ENCODE data around the gene ERICH2.

ERICH2 gene

DNA sequence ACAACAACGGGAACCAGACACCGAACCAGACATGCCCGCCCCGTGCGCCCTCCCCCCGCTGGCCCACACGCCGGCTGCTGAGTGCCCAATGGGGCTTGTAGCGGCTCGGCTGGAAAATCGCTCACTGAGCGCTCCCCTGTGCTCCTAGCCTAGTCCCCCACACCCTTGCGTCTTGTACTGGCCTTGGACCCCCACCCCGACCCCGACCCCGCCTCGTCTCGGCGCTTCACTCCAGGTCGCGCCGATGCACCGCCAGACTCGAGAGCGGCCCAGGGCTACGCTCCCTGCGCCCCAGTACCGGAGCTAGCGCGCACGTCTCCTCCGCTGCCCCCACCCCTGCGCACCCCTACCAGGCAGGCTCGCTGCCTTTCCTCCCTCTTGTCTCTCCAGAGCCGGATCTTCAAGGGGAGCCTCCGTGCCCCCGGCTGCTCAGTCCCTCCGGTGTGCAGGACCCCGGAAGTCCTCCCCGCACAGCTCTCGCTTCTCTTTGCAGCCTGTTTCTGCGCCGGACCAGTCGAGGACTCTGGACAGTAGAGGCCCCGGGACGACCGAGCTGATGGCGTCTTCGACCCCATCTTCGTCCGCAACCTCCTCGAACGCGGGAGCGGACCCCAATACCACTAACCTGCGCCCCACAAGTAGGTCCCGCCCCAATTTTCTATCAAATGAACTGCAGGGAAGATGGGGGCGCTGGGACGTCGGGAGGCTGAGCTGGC is 48.0 kb downstream of the ERICH2 start:
- DNase-seq, result no peak

DNA sequence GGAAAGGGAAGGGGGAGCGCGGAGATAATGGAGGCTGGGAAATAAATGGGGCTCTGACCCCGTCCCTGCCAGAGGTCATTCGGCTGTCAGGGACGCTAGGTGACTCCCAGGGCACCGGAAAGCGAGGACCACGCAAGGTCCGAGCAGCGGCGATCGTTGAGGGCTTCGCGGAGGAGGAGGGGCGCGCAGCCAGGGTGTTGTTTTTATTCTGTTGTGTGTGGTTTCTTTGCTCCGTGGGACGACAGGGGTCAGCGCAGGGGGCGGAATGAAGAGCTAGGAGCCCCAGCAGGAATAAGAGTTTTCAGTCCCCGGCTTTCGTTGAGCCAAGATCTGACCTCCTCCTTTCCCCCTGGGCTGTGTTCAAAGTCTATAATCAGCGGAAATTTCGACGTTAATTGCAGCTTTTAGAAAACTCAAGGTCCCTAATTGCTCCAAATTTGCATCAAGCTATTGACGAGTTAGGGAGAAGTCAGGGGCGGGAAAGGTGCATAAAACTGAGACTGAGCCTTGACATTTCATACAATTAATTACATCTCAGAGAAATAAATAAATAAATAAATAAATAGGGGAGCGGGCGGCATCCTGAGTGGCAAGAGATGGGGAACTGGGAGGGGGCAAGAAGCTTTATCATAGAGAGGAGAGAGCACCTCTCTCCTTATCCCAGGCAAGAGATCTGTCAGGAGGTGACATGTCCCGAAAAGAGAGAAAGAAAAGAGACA is 48.7 kb downstream of the ERICH2 start:
- DNase-seq, result no peak

- no peak for DNase-seq
Observed at GRCh38 chr2:170819680-170820664, 49.8 kb downstream of the ERICH2 start.

DNA sequence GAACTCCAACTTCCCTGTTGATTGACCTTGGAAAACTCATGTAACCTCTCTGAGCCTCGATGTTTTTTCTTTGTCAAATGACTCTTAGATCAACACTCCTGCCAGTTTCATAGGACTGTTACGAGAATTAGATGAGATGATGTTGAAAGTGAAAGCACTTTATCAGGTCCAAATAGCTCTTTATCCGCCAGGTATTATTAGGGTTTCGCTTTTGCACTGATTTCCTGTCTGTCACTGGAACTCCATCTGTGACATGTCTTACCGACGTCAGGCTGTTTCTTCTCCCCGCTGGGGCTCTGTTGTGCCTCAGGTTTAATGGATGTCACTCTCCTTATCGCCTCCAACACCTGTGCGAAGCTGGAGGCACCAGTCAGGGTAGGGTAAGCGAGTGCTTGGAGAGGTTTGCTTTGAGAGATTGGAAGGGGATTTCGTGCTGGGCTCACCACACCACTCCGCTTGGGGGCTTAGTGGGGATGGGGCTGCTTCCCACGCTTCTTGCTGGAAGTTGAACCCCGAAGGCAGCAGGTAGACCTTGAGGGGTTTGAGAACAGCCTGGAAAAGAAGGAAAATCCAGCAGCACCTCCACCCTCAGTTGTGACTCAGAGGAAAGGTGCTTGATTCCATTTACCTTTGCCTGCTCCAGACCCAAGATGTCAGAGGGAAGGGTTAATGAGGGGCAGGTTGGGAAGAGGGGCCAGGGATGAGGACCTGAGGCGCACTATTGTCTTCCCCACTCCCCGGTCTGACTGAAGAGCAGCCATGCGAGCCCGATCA is 50.8 kb downstream of the ERICH2 start:
- no peak for DNase-seq

GRCh38 chr2:170821531-170822289 is 51.5 kb downstream of the ERICH2 start:
- DNase-seq, result no peak

DNA sequence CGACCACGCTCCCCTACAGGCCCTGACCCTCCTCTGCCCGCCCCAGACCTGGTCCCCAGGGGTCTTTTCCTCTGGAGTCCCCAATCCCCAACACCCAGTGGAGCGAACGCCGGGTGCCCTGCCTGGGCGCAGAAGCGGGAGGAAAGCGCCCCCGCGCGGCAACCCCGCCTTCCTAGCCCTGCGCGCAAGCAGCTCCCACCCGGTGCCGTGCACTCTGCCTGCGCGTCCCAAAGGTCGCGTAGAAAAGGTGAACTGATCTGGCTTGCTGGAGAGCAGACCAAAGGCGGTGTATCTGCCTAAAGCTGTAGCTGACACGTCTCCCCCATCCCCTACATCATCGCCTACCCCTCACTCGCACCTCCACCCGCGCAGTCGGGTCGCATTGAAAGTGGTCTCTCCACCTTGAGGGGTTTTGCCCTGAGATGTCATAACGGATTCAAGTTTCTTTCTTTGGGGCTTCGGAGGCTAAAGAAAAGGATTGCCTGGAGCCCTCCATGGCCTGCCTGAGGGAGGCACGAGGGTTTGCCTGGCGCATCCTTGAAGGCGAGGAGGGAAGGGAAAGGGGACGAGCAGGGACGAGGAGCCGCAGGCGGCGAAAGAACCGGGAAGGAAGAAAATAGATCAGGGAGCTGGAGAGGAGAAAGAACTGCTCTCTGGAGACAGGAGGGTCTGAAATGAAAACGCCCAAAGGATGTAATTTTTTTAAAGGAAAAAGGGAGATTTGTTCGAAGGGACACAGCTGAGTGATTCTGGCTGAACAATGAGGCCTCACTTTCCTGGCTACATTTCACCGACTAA is 52.3 kb downstream of the ERICH2 start:
- DNase-seq, result no peak

DNA sequence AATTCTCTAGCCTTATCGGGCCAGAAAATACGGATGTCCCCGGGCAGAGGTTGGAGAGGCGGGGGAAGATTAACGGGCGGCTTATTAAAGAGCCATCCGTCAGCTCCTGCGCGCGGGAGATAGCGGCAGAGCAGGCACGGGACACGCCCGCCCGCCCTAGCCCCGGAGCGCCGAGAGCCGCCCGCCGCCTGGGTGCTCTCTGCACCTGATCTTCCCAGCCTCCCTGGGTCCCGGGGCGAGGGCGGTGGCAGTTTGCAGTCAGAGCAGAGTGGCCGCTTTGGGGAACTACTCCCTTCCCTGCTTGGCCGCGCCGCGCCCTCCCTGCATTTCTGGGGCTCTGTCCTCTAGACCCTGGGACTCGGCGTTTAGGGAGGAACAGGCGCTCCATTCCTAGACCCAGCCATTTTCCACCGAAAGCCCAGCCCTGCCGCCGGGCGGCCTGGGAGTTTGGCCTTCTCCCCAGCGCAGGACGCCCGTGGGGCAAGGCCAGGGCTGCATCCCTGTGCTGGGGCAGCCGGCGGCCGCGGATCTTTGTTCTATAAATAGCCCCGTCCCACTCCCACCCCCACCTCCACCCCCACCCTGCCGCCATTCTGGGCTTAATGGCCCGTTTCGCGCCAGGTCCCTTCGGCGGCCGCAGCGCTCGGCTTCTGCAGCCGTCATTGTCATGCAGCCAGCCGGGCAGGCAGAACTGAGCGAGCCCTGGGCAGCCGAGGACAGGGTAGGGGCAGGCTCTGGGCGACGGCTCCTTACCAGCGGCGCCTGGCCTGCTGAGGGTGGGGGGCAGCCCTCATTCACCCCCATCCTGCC is 53.1 kb downstream of the ERICH2 start:
- no peak for DNase-seq

- DNase-seq, result no peak
Observed at GRCh38 chr2:170823898-170824215, 53.7 kb downstream of the ERICH2 start.

DNA sequence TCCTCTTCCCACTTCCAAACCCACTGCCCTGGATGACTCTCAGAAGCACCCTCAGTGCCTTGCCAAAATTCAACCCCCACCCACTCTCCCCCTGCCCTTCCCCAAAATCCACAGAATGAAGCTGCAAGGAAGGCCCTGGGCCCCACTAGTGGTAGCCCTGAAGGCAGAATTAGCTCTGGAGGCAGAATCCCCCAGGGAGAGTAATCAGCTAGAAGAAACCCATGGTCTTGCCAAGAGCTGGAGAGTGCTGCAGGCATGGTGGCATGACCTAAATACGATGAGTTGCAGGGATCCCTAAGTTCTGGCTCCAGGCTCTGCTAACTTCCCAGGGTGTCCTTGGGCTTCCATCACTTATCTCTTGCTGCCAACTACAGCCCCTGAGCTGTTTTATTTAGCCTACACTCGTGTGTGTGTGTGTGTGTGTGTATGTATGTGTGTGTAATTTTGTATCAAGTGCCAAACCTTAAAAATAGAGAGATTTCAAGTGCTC is 54.4 kb downstream of the ERICH2 start:
- no peak for DNase-seq

DNA sequence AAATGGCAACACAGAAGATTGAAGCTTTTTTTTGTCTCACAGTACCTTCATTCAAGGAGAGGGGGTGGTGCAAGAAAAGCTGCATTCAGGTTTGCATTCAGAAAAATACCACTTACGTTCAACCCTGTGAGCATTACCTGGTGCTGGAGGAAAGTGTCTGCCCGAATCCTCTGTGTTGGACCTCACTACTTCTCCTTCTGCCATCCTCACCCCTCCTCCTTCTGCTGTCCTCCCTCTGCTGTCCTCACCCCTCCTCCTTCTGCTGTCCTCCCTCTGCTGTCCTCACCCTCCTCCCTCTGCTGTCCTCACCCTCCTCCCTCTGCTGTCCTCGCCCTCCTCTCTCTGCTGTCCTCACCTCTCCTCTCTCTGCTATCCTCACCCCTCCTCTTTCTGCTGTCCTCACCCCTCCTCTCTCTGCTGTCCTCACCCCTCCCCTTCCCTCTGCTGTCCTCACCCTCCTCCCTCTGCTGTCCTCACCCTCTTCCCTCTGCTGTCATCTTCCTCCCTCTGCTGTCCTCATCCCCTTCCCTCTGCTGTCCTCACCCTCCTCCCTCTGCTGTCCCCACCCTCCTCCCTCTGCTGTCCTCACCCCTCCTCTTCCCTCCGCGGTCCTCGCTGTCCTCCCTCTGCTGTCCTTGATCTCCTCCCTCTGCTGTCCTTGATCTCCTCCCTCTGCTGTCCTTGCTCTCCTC is 57.8 kb downstream of the ERICH2 start:
- no peak for DNase-seq

GRCh38 chr2:170828533-170828916 is 58.3 kb downstream of the ERICH2 start:
- DNase-seq, result no peak

GRCh38 chr2:170829036-170829435 is 58.9 kb downstream of the ERICH2 start:
- no peak for DNase-seq

GRCh38 chr2:170830166-170830565 is 60.0 kb downstream of the ERICH2 start:
- no peak for DNase-seq

DNA sequence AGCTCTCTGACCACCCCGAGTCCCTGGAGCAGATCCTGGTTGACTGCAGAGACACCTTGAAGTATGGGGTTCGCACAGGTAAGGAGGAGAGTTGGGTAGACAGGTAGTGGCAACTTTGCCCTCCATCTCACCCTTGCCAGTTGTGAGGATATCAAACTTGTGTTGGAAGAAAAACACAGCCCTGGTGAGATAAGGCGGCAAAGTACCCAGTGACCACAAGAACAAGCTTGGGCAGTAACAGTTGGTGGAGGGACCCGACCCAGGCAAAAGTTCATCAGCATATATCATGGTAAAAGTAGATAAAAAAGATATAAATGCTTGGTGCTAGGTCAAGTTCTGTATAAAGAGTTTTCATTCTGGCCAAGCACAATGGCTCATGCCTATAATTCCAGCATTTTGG is 60.9 kb downstream of the ERICH2 start:
- DNase-seq, result no peak

DNA sequence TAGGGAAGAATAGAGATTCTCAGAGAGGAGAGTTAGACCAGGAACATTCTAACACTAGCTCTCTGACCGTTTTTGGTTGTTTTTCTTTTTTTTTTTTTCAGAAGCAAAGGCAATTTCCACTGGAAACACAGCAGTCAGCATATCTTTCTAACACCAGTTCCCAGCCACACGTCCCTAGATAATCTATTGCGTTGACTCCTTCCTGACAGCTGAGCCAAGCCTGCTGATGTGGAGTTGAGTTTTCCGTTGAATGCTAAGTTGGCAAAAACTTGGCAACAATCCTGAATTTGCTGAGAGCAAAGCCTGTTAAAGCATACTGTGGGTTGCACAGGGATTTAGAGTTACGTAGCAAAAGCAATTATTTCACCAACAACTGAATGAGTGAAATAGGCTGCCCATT is 65.8 kb downstream of the ERICH2 start:
- no peak for DNase-seq

GRCh38 chr2:170840717-170841210 is 70.6 kb downstream of the ERICH2 start:
- DNase-seq, result no peak

DNA sequence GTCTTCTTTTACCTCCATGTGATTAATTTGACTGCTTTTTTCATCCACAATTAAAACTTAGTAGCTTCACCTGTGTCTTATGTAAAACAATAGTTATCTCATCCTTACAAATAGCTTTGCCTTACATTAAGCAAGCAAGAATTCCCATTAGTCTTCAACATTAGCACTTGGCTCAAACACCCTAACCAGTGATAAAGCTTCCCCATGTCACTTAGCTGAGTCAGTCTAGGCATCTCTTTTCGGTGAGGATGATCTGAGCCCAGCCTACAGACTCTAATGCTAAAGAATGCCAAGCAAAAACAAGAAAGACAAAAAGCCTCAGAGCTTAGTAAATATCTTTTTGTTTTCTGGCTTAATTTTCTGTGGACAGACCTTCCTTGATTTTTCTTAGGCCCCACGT is 72.6 kb downstream of the ERICH2 start:
- DNase-seq, result no peak

GRCh38 chr2:170843656-170844055 is 73.5 kb downstream of the ERICH2 start:
- DNase-seq, result no peak

- DNase-seq, result no peak
Observed at GRCh38 chr2:170845343-170845742, 75.2 kb downstream of the ERICH2 start.

Measured in femur (tissue), 1 donor.